Muscle layer of duodenum (tissue), 2 donors: ENCODE measurements around the gene TAF1B.

Experiments
- H3K27ac ChIP-seq: one replicate; pipeline ENCODE4 v1.7.0; 2013; ENCODE audit warnings: mild to moderate bottlenecking, low read length
- H3K27me3 ChIP-seq: one replicate; pipeline ENCODE4 v1.7.0; 2013; ENCODE audit warnings: low read depth, mild to moderate bottlenecking, control low read depth, low read length
- H3K36me3 ChIP-seq, 2 donors: one replicate each; pipeline ENCODE4 v1.7.0; 2013; ENCODE audit warnings: low read length in 2 of 2, control low read depth in 1 of 2, mild to moderate bottlenecking in 1 of 2; ENCODE audit not compliant: insufficient read depth in 2 of 2, control insufficient read depth in 1 of 2
- H3K4me1 ChIP-seq, 2 donors: one replicate each; pipeline ENCODE4 v1.7.0; 2013; ENCODE audit warnings: low read length in 2 of 2, mild to moderate bottlenecking in 2 of 2, control low read depth in 1 of 2, moderate library complexity in 1 of 2; ENCODE audit not compliant: insufficient read depth in 2 of 2, control insufficient read depth in 1 of 2
- H3K4me3 ChIP-seq, 2 donors: one replicate each; pipeline ENCODE4 v1.7.0; 2013; ENCODE audit warnings: low read length in 2 of 2, low read depth in 1 of 2, mild to moderate bottlenecking in 1 of 2
- H3K9me3 ChIP-seq, 2 donors: one replicate each; pipeline ENCODE4 v1.7.0; 2013; ENCODE audit warnings: low read length in 2 of 2, control low read depth in 1 of 2, mild to moderate bottlenecking in 1 of 2; ENCODE audit not compliant: control insufficient read depth in 1 of 2
- donor health status: healthy.

Gene TAF1B

DNA sequence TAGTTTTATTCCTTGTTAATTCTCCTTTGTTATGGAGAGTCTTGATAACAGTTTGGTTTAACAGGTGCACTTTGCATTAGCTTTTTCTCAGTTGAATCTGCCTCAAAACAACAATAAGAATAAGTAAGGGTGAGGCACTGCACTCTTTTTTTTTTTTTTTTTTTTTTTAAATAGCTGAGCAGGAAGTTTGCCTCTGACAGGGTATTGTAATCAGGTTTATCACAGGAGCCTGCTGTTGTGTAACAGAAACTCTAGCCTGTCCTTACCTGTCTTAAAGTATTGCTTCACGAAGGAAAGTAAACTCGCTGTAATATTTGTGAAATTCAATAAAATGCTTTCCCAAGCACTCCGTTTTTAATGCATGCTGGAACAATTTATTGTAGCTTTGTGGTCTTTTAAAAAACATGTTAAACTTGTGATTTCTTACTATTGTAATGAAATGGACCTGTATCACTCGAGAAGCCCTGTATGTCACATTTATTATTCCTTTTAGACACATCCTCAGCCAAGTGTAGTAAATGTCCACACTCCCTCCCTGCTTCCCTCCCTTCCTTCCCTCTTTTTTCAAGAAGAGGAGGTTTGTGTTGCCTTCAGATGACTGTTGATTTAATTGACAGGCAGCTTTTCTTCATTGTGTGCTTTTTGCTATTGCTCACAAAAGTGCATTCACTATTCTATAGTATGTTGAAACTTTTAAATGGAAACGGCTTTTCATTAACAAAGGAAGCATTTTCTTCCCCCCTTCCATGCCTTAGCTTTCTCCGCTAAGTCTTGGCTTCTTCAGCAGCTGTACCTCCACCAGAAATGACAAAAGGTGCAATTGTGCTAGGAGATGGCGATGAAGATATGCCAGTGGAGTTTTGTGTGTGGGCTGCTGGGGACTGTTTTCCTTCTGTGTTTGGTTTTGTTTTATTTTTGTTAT, 52.7 kb downstream of the TAF1B start:
- Histone ChIP-seq H3K4me1 (peaks cover 0 to 7% of the 10 kb centered on the region in 2 donors), H3K27ac (no peak overlapping the region)

DNA sequence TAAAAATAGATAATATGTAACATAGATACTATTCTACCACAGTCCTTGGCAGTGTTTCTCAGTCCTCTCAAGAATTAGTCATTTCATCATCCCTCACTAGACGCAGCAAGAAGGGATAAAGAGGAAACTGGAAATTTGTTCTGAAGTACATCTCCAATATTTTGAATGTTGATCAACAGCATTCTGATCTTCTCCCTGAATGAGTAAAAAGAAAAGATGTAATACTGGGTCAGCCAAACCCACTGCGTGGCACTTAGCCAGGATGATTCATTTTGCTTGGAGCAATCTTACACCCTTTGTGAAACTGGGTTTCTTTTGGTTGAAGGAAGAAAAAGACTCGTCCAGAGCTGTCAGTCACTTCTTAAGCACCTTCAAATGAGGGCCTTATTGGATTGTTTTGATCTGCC, 54.1 kb downstream of the TAF1B start:
- Histone ChIP-seq H3K36me3 (no peaks in the 10 kb centered on the region), H3K27ac (peak overlapping the region; percentile 46)

More for the DNA sequence above, 52.7 kb downstream of the TAF1B start:
- Histone ChIP-seq H3K4me3 (no peak overlapping the region), H3K36me3 (peaks cover 0 to 5% of the 10 kb centered on the region in 2 donors), H3K27me3 (no peaks in the 10 kb centered on the region), H3K9me3 (no peaks in the 10 kb centered on the region)

DNA sequence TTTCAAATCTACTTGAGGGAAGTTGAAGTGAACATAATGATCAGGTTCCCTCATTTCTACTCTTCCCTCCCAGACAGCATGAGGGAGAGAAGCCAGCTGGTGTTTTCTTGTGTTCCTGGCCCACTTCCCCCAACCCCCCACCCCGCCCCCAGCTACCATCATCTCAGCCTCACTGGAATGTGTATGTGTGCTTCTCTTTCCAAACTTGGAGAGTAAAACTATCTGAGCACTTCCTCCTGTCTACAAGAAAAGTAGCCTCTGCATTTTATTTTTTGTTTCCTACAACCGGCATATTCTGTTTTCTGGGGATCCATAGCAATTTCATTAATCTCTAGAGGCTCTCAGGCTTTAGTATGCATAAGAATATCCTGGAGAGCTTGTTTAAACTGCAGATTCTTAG, 54.6 kb downstream of the TAF1B start:
- peaks cover 0 to 7% of the 10 kb centered on the region in 2 donors for H3K4me1 ChIP-seq
- H3K27ac ChIP-seq, result no peak overlapping the region
- no peaks in the 10 kb centered on the region for H3K9me3 ChIP-seq
- no peak overlapping the region for H3K4me3 ChIP-seq
- H3K27me3 ChIP-seq, result no peaks in the 10 kb centered on the region
- no peaks in the 10 kb centered on the region for H3K36me3 ChIP-seq

More for the DNA sequence above, 54.1 kb downstream of the TAF1B start:
- peaks cover 0 to 7% of the 10 kb centered on the region in 2 donors for H3K4me1 ChIP-seq
- H3K27me3 ChIP-seq, result no peaks in the 10 kb centered on the region
- H3K4me3 ChIP-seq, result no peak overlapping the region
- no peaks in the 10 kb centered on the region for H3K9me3 ChIP-seq

DNA sequence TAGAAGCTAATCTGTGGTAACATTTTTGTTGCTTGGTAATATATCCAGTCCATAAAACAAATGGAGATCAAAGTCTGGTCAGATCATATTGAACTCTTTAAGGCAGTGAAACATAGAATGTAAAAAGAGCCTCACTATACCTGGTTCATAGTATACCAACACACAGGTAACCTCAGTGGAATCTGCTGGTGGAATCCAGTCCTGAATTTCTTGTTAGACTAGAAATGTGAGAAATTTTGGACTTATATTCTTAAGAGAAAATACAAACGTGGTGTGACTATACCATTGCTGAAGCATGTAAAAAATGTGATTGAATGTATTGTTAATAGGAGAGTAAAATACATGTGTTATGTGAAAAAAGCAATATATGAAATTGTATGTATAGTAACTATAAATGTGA, 62.1 kb downstream of the TAF1B start:
- H3K4me1 ChIP-seq, result no peaks in the 10 kb centered on the region
- H3K36me3 ChIP-seq, result no peaks in the 10 kb centered on the region
- H3K27me3 ChIP-seq, result no peaks in the 10 kb centered on the region
- no peak overlapping the region for H3K4me3 ChIP-seq
- H3K27ac ChIP-seq, result no peak overlapping the region
- no peaks in the 10 kb centered on the region for H3K9me3 ChIP-seq

- H3K27ac ChIP-seq, result no peak overlapping the region
These were observed 64.1 kb downstream of the TAF1B start for GRCh38 chr2:9907402-9907801.

GRCh38 chr2:9908639-9909038, 65.4 kb downstream of the TAF1B start:
- Histone ChIP-seq H3K36me3 (peaks cover 0 to 10% of the 10 kb centered on the region in 2 donors), H3K4me1 (no peaks in the 10 kb centered on the region), H3K9me3 (no peaks in the 10 kb centered on the region), H3K27ac (no peak overlapping the region), H3K4me3 (no peak overlapping the region), H3K27me3 (no peaks in the 10 kb centered on the region)

More at GRCh38 chr2:9907402-9907801, 64.1 kb downstream of the TAF1B start:
- Histone ChIP-seq H3K9me3 (no peaks in the 10 kb centered on the region), H3K4me1 (no peaks in the 10 kb centered on the region), H3K27me3 (no peaks in the 10 kb centered on the region), H3K4me3 (no peak overlapping the region), H3K36me3 (no peaks in the 10 kb centered on the region)

DNA sequence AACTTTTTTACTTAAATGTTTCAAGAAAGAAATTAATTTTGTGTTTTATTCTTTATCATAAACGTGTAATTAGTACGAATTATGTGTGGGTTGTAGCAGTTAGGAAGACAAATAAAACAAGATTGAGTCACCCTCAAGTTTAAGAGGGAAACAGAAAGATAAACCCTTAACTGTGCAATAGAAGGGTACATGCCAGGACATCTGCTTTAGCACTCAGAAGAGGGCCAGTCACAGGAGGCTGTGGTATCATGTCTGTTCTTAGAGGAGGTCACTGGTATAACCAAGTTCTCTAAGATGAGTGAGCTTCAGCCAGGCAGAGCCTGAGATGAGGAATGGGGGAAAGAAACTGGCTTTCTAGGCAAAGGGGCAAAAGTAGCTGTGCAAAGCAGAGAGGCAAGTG, 65.8 kb downstream of the TAF1B start:
- no peaks in the 10 kb centered on the region for H3K27me3 ChIP-seq
- peaks cover 1 to 11% of the 10 kb centered on the region in 2 donors for H3K36me3 ChIP-seq
- no peaks in the 10 kb centered on the region for H3K4me1 ChIP-seq
- H3K4me3 ChIP-seq, result no peak overlapping the region
- H3K27ac ChIP-seq, result no peak overlapping the region
- H3K9me3 ChIP-seq, result no peaks in the 10 kb centered on the region

DNA sequence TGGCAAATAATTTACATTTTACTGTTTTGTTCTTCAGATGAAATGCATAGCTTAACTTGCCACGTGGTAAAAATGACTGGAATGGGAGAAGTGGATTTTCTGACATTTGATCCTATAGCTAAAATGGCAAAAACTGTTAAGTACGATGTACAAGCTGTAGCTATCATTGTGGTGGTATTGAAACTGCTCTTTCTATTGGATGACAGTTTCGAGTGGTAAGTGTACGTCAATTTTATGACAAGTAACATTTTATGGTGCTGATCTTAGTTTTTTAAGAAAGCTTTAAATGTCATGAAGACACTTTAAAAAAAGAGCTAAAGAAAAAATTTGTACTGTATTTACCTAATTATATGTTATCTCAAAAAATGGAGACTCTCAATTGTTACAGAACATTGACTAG, 67.4 kb downstream of the TAF1B start:
- peaks cover 5 to 11% of the 10 kb centered on the region in 2 donors for H3K36me3 ChIP-seq
- no peak overlapping the region for H3K4me3 ChIP-seq
- H3K27me3 ChIP-seq, result no peaks in the 10 kb centered on the region
- no peaks in the 10 kb centered on the region for H3K9me3 ChIP-seq
- no peak overlapping the region for H3K27ac ChIP-seq
- no peaks in the 10 kb centered on the region for H3K4me1 ChIP-seq

DNA sequence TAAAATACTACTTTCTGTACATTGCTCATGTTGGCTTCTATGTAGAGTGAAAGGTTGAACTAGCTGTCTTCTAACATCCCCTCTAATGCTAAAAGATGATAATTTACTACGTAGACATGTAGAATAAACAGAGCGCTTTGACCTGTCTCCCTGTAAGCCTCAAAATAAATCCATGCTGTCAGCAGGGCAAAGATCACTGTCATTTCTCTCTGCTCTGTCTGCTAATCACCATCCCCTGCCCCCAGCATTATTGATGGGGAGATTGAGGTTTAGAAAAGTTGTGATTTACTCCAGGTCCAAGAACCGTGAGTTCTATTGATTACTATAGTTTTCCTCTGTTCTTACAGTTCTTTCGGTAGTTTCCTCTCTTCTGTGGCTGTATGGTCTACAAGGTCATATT, 69.2 kb downstream of the TAF1B start:
- H3K4me1 ChIP-seq, result no peaks in the 10 kb centered on the region
- H3K27ac ChIP-seq, result no peak overlapping the region
- H3K36me3 ChIP-seq, result peaks cover 5 to 11% of the 10 kb centered on the region in 2 donors
- no peaks in the 10 kb centered on the region for H3K9me3 ChIP-seq
- no peak overlapping the region for H3K4me3 ChIP-seq
- no peaks in the 10 kb centered on the region for H3K27me3 ChIP-seq

- no peak overlapping the region for H3K4me3 ChIP-seq
- H3K9me3 ChIP-seq, result no peaks in the 10 kb centered on the region
- H3K36me3 ChIP-seq, result peaks cover 5 to 15% of the 10 kb centered on the region in 2 donors
- H3K27ac ChIP-seq, result no peak overlapping the region
- no peaks in the 10 kb centered on the region for H3K4me1 ChIP-seq
- H3K27me3 ChIP-seq, result no peaks in the 10 kb centered on the region
These were observed 71.3 kb downstream of the TAF1B start for GRCh38 chr2:9914384-9915065.

DNA sequence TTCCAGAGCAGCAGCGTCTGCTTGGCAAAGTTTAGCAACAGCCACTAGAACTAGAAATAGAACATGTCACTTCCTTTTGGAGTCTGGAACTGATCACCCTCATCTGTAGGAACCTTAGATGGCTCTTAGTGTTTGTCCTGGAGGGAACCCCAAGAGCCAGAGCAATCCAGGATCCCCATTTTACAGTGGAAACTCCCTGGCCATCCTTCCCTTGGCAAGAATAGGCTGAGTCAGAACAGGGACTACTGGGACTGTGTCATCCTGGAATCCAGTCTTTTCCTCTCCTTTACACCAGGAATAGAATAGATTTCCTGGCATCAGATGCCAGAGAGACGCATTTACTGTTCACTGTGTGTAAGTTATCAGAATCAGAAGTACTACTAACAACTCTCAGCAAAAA, 75.0 kb downstream of the TAF1B start:
- Histone ChIP-seq H3K9me3 (no peaks in the 10 kb centered on the region), H3K27me3 (no peaks in the 10 kb centered on the region), H3K4me1 (no peaks in the 10 kb centered on the region), H3K27ac (no peak overlapping the region), H3K36me3 (peaks cover 9 to 16% of the 10 kb centered on the region in 2 donors), H3K4me3 (no peak overlapping the region)
